PC-9 (cell line): ENCODE data around the gene MLYCD.

ENCODE experiments used
- EZH2 ChIP-seq: fragments of 200-600 bp; sonication (generic); IDR thresholded peaks from 2 replicates; pipeline ENCODE4 v1.8.0; 2017; ENCODE audit warnings: antibody characterized with exemption, low read depth
- TF ChIP-seq, protein P1 (sequence below): fragments of 200-600 bp; sonication (generic); conservative IDR thresholded peaks from 2 replicates; pipeline ENCODE4 v1.6.1; 2017; ENCODE audit warnings: mixed run types, antibody characterized with exemption, mild to moderate bottlenecking, moderate library complexity

DNA sequence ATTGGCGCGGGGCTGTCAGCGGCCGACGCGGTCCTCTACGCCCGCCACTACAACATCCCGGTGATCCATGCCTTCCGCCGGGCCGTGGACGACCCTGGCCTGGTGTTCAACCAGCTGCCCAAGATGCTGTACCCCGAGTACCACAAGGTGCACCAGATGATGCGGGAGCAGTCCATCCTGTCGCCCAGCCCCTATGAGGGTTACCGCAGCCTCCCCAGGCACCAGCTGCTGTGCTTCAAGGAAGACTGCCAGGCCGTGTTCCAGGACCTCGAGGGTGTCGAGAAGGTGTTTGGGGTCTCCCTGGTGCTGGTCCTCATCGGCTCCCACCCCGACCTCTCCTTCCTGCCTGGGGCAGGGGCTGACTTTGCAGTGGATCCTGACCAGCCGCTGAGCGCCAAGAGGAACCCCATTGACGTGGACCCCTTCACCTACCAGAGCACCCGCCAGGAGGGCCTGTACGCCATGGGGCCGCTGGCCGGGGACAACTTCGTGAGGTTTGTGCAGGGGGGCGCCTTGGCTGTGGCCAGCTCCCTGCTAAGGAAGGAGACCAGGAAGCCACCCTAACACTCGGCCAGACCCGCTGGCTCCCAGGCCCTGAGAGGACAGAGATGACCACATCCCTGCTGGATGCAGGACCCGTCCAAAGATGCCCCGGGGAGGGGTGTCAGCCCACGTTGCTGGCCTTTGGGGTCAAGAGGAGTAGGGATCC, 66.7 kb downstream of the MLYCD start:
- TF ChIP-seq, protein P1, sequence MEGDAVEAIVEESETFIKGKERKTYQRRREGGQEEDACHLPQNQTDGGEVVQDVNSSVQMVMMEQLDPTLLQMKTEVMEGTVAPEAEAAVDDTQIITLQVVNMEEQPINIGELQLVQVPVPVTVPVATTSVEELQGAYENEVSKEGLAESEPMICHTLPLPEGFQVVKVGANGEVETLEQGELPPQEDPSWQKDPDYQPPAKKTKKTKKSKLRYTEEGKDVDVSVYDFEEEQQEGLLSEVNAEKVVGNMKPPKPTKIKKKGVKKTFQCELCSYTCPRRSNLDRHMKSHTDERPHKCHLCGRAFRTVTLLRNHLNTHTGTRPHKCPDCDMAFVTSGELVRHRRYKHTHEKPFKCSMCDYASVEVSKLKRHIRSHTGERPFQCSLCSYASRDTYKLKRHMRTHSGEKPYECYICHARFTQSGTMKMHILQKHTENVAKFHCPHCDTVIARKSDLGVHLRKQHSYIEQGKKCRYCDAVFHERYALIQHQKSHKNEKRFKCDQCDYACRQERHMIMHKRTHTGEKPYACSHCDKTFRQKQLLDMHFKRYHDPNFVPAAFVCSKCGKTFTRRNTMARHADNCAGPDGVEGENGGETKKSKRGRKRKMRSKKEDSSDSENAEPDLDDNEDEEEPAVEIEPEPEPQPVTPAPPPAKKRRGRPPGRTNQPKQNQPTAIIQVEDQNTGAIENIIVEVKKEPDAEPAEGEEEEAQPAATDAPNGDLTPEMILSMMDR: no peak
- TF ChIP-seq EZH2: no peak
